NCI-H1930 (cell line): ENCODE data around the gene DCX.

Experiments
- DNase-seq, 2 experiments: peaks; one replicate each; lab custom pipeline; 2025; lab: John Stamatoyannopoulos, UW

Gene DCX

GRCh38 chrX:111411983-111412382 lies at the start of gene DCX:
DCX (minus strand) TSS chrX:111412192; CDS start chrX:111410398, 1,794 bp downstream.
- no peak for DNase-seq

- no peak for DNase-seq
Measured at GRCh38 chrX:111460607-111461006, 48.6 kb upstream of the DCX start.

GRCh38 chrX:111447298-111447697 lies 35.3 kb upstream of the DCX start:
- DNase-seq, result peak; percentile 4 to 9

GRCh38 chrX:111445485-111445884 lies 33.5 kb upstream of the DCX start:
- DNase-seq, result peak; percentile 32 to 37

- DNase-seq, result no peak
Measured at GRCh38 chrX:111444881-111445280, 32.9 kb upstream of the DCX start.

GRCh38 chrX:111443946-111444345 lies 32.0 kb upstream of the DCX start:
- DNase-seq, result no peak

GRCh38 chrX:111442791-111443190 lies 30.8 kb upstream of the DCX start:
- no peak for DNase-seq

- no peak for DNase-seq
Measured at GRCh38 chrX:111435469-111435868, 23.5 kb upstream of the DCX start.

GRCh38 chrX:111431001-111431400 lies 19.0 kb upstream of the DCX start:
- no peak for DNase-seq

GRCh38 chrX:111411557-111411956 lies 435 bp downstream of the DCX start:
- DNase-seq, result no peak

- DNase-seq, result no peak
Measured at GRCh38 chrX:111410590-111411078, 1.4 kb downstream of the DCX start.

GRCh38 chrX:111409326-111409725 lies 2.7 kb downstream of the DCX start:
- DNase-seq, result no peak

GRCh38 chrX:111407948-111408347 lies 4.0 kb downstream of the DCX start:
- DNase-seq, result no peak

- DNase-seq, result no peak
Measured at GRCh38 chrX:111402344-111402743, 9.6 kb downstream of the DCX start.

GRCh38 chrX:111395149-111395548 lies 16.8 kb downstream of the DCX start:
- DNase-seq, result no peak

- DNase-seq, result no peak
Measured at GRCh38 chrX:111394569-111394968, 17.4 kb downstream of the DCX start.

GRCh38 chrX:111387470-111388070 lies 24.4 kb downstream of the DCX start:
- DNase-seq, result peak in 1 of 2 experiments; percentile 21

GRCh38 chrX:111386615-111387233 lies 25.3 kb downstream of the DCX start:
- DNase-seq, result no peak

- DNase-seq, result no peak
Measured at GRCh38 chrX:111386077-111386476, 25.9 kb downstream of the DCX start.

- DNase-seq, result no peak
Measured at GRCh38 chrX:111382277-111382676, 29.7 kb downstream of the DCX start.

- peak in 1 of 2 experiments; percentile 31 for DNase-seq
Measured at GRCh38 chrX:111376897-111377578, 35.0 kb downstream of the DCX start.

- no peak for DNase-seq
Measured at GRCh38 chrX:111376486-111376885, 35.5 kb downstream of the DCX start.

- DNase-seq, result no peak
Measured at GRCh38 chrX:111375747-111376146, 36.2 kb downstream of the DCX start.
